Activated naive CD4-positive, alpha-beta T cell treated with anti-CD3 and anti-CD28 coated beads for 36 hours (primary cell): Measurements from ENCODE around the gene HPX. TPM values are rescaled to one million over a fixed set of nuclear protein-coding genes. Genes with fewer than 3 reads are reported as not detected.

Source experiments
- CTCF ChIA-PET: fragments of 350-600 bp; sonication (Branson Sonifier 250); formaldehyde crosslinking; loops from one replicate; lab custom pipeline; 2021; ENCODE audit warnings: antibody characterized with exemption; lab: Charles Lee
- DNase-seq: peaks from one replicate; pipeline ENCODE4 v3.0.0-alpha.2; 2020
- H3K27ac Mint-ChIP-seq: one replicate; pipeline ENCODE4 v1.8.0; 2021; ENCODE audit warnings: mild to moderate bottlenecking, mixed read lengths
- H3K27me3 Mint-ChIP-seq: one replicate; pipeline ENCODE4 v1.8.0; 2021; ENCODE audit warnings: low read depth, mixed read lengths
- H3K36me3 Mint-ChIP-seq: one replicate; pipeline ENCODE4 v1.8.0; 2021; ENCODE audit warnings: low read depth, mixed read lengths
- H3K4me1 Mint-ChIP-seq: one replicate; pipeline ENCODE4 v1.8.0; 2021; ENCODE audit warnings: low read depth, mixed read lengths
- H3K4me3 Mint-ChIP-seq: one replicate; pipeline ENCODE4 v1.8.0; 2021; ENCODE audit warnings: mild to moderate bottlenecking, moderate library complexity, mixed read lengths
- H3K9me3 Mint-ChIP-seq: one replicate; pipeline ENCODE4 v1.8.0; 2021; ENCODE audit warnings: mixed read lengths
- intact Hi-C: fragments of 100-400 bp; cut with micrococcal nuclease; formaldehyde crosslinking; loops from one replicate; pipeline ENCODE4 v1.15.1; 2023
- total RNA-seq, 2 experiments: library from RNA; stranded (reverse); gene quantifications; one replicate each; pipeline ENCODE4 v1.2.3, GENCODE V29; 2021

HPX gene
- total RNA-seq, 2 experiments from 2014 or later = 0.64 TPM; not detected in 1

DNA sequence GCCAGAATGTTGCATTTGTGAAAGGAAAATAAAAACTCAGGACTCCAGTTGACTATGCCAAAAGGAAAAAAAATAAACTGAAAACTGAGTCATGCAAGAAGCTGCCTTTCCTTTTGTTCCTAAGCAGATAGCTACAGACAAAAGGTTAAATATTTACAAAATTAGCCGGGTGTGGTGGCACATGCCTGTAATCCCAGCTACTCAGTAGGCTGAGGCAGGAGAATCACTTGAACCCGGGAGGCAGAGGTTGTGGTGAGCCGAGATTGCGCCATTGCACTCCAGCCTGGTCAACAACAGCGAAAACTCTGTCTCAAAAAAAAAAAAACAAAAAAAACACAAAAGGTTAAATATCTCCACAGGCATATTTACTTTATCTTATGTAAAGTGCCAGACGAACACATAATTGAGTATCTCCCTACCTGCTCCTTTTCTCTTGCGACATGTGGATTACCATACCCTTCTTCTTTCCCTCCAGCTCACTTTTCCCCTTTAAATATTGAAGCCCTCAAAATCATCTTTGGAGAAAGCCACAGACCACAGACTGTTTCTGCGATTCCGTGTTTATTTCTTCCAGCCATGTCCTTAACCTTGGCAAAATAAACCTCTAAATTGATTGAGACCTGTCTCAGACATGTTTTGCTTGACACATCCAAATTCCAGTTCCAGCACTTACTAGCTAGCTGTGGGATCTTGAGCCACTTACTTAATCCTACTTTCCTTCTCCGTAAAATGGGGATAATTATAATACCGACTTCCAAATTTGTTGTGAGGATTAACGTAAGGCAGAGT, 52.8 kb downstream of the HPX start:
- H3K27ac Mint-ChIP-seq = no peak overlapping the region
- H3K27me3 Mint-ChIP-seq = no peaks in the 10 kb centered on the region
- H3K36me3 Mint-ChIP-seq = peaks cover 3% of the 10 kb centered on the region
- peaks cover 38% of the 10 kb centered on the region for H3K4me1 Mint-ChIP-seq
- DNase-seq = no peak
- no peaks in the 10 kb centered on the region for H3K9me3 Mint-ChIP-seq
- no peak overlapping the region for H3K4me3 Mint-ChIP-seq
- CTCF ChIA-PET = interaction anchor here (1.2 to 20.7 kb wide), 3 partner anchors 10 to 76 kb away, joined by 6 to 736 read pairs (median 44); partner anchors contain the start of gene HPX
- intact Hi-C loops = no loop called here

DNA sequence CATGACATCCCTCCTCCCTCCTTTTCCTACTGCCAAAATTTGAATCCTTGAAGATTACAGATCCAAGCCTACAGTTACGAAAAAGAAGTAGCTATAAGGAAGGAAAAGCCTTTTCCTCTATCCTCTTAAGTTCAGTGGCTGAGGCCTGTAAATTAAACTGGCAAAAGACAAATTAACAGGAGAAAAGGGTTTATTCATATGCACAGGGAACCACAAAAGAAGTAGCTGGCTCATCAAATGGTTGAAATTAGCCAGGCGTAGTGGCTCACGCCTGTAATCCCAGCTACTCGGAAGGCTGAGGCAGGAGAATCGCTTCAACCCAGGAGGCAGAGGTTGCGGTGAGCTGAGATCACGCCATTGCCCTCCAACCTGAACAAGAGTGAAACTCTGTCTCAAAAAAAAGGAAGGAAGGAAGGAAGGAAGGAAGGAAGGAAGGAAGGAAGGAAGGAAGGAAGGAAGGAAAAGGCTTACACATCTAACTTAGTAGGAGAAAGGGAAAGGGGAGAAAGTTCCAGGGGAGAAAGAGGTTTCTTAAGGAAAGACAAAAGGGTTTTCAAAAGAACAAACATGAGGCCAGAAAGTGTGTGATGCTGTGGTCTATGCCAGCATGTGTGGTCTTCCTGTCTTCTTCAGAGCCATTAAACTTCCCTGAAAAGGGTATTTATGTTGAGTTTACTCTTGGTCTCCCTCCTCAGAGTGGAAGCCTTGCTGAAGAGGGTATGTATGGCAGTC, 55.6 kb downstream of the HPX start:
- no peak for DNase-seq
- Mint-ChIP-seq H3K9me3 (no peaks in the 10 kb centered on the region), H3K4me3 (no peak overlapping the region), H3K27me3 (no peaks in the 10 kb centered on the region), H3K36me3 (no peaks in the 10 kb centered on the region), H3K27ac (no peak overlapping the region), H3K4me1 (peaks cover 21% of the 10 kb centered on the region)
- intact Hi-C loops = no loop called here
- CTCF ChIA-PET = interaction anchor here (0.6 to 20.7 kb wide), 4 partner anchors 10 to 121 kb away, joined by 3 to 736 read pairs (median 5); partner anchors contain the start of gene HPX

Other genes starting within 250 kb of the HPX start
- gene OR52W1, start 241.8 kb downstream of the HPX start, total RNA-seq = not detected
- not detected for gene C11orf42, start 235.4 kb downstream of the HPX start, total RNA-seq
- gene FHIP1B, start 206.4 kb downstream of the HPX start, total RNA-seq = 10 to 100 TPM; 13.0 to 13.1 TPM
- under 1 TPM; 0.10 to 0.12 TPM for gene CNGA4, start 201.9 kb downstream of the HPX start, total RNA-seq
- not detected for gene CCKBR, start 181.1 kb downstream of the HPX start, total RNA-seq
- gene CAVIN3, start 120.5 kb downstream of the HPX start, total RNA-seq = 1 to 10 TPM; 1.1 to 1.5 TPM
- 10 to 100 TPM; 24.5 to 27.5 TPM for gene SMPD1, start 50.5 kb downstream of the HPX start, total RNA-seq
- 10 to 100 TPM; 44.5 to 45.1 TPM for gene APBB1, start 21.9 kb downstream of the HPX start, total RNA-seq
- 1 to 10 TPM; 7.7 to 9.4 TPM for gene TRIM3, start 33.0 kb upstream of the HPX start, total RNA-seq
- 10 to 100 TPM; 33.5 to 37.9 TPM for gene ARFIP2, start 40.3 kb upstream of the HPX start, total RNA-seq
- gene TIMM10B, start 40.5 kb upstream of the HPX start, total RNA-seq = 10 to 100 TPM; 35.1 to 41.7 TPM
- 10 to 100 TPM; 18.2 to 19.3 TPM for gene DNHD1, start 56.3 kb upstream of the HPX start, total RNA-seq
- gene RRP8, start 162.6 kb upstream of the HPX start, total RNA-seq = 10 to 100 TPM; 31.9 to 33.5 TPM
- gene ILK, start 162.8 kb upstream of the HPX start, total RNA-seq = 10 to 100 TPM; 65.2 to 65.7 TPM
- 100 to 1,000 TPM; 151 to 156 TPM for gene TAF10, start 171.2 kb upstream of the HPX start, total RNA-seq
- gene TPP1, start 178.4 kb upstream of the HPX start, total RNA-seq = 10 to 100 TPM; 25.7 to 28.5 TPM
- gene DCHS1, start 214.8 kb upstream of the HPX start, total RNA-seq = under 1 TPM; 0.79 to 0.88 TPM
- gene MRPL17, start 242.4 kb upstream of the HPX start, total RNA-seq = 100 to 1,000 TPM in 1 of 2 experiments, 10 to 100 TPM in 1; 99.7 to 102 TPM